ENCODE results near the gene PAK4.

PAK4 gene

DNA sequence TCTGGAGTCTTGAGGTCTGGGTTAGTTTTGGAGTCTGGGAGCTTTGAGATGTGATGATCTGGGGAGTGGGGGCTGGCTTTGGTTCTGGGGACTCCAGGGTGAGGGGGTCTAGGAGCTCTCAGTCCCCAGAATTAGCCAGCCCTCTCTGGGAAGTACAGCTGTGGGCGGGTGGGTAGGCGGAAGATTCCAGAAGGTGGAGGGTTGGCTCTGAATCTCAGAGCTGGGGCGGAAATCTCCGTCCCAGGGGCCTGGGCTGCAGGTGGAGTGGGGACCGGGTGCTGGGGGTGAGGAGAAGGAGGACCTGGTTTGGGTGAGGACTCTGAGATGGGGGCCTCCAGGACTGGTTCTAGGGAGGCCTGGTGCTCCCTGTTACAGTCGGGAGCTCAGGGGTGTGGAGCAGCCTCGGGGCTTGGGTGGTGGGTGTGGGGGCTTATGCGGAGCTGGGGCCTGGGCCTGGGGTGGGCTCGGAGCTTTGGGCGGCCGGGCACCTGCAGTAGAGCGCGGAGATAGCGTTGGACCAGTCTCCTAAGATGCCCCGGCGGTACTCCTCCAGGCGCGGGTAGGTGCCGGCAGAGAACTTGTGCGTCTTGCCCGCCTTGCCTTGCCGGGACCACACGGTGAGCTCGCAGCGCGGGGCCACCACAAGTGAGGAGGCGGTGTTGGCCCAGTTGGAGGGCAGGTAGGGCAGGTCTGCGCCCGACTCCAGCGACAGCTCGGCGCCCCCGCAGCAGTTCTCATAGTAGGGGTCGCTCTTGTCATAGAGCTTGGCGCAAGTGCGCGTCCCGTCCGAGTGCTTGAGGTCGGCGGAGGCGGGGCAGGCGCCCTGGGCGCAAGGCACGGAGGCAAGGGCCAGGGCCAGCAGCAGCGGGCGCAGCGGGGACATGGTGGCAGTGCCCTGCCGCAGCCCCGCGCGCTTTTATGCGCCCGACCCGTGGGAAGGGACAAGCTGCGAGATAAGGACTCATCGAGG lies 78.1 kb downstream of the PAK4 start, which contains the start of gene SYCN:
Gene SYCN, minus strand, starts transcription at position 892 of the 970 bp plus-strand sequence. Its CDS starts 9 bp downstream, at position 883.
- TF ChIP-seq, protein P1, sequence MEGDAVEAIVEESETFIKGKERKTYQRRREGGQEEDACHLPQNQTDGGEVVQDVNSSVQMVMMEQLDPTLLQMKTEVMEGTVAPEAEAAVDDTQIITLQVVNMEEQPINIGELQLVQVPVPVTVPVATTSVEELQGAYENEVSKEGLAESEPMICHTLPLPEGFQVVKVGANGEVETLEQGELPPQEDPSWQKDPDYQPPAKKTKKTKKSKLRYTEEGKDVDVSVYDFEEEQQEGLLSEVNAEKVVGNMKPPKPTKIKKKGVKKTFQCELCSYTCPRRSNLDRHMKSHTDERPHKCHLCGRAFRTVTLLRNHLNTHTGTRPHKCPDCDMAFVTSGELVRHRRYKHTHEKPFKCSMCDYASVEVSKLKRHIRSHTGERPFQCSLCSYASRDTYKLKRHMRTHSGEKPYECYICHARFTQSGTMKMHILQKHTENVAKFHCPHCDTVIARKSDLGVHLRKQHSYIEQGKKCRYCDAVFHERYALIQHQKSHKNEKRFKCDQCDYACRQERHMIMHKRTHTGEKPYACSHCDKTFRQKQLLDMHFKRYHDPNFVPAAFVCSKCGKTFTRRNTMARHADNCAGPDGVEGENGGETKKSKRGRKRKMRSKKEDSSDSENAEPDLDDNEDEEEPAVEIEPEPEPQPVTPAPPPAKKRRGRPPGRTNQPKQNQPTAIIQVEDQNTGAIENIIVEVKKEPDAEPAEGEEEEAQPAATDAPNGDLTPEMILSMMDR (IDR thresholded peaks at IDR 0.05; ENCODE audit: insufficient read depth, low read length, poor library complexity, severe bottlenecking): no peak

GRCh38 chr19:39205449-39205764 lies 79.8 kb downstream of the PAK4 start:
- DNase-seq (ENCODE audit: extremely low read depth, insufficient read length): no peak
- no peak overlapping the region for H3K4me3 ChIP-seq (replicated peaks; ENCODE audit: low read depth, low read length)
- no peaks in the 10 kb centered on the region for H3K36me3 ChIP-seq (ENCODE audit: control insufficient read depth, insufficient read depth, low read length)
- TF ChIP-seq, protein P1 (IDR thresholded peaks at IDR 0.05; ENCODE audit: insufficient read depth, low read length, poor library complexity, severe bottlenecking): no peak
- no peaks in the 10 kb centered on the region for H3K27me3 ChIP-seq (replicated peaks; ENCODE audit: control insufficient read depth, insufficient read depth, low read length)

More for the DNA sequence above, 78.1 kb downstream of the PAK4 start, which contains the start of gene SYCN:
- no peak for DNase-seq (ENCODE audit: extremely low read depth, insufficient read length)
- H3K36me3 ChIP-seq (ENCODE audit: control insufficient read depth, insufficient read depth, low read length): no peaks in the 10 kb centered on the region
- peaks cover 2% of the 10 kb centered on the region; the same call in 1 of the 2 replicates for H3K27me3 ChIP-seq (replicated peaks; ENCODE audit: control insufficient read depth, insufficient read depth, low read length)
- H3K4me3 ChIP-seq (replicated peaks; ENCODE audit: low read depth, low read length): no peak within 1 kb of the TSS

GRCh38 chr19:39206122-39206521 lies 80.5 kb downstream of the PAK4 start:
- H3K27me3 ChIP-seq (replicated peaks; ENCODE audit: control insufficient read depth, insufficient read depth, low read length): no peaks in the 10 kb centered on the region
- H3K4me3 ChIP-seq (replicated peaks; ENCODE audit: low read depth, low read length): no peak overlapping the region
- no peak for DNase-seq (ENCODE audit: extremely low read depth, insufficient read length)
- H3K36me3 ChIP-seq (ENCODE audit: control insufficient read depth, insufficient read depth, low read length): no peaks in the 10 kb centered on the region
- TF ChIP-seq, protein P1 (IDR thresholded peaks at IDR 0.05; ENCODE audit: insufficient read depth, low read length, poor library complexity, severe bottlenecking): no peak

DNA sequence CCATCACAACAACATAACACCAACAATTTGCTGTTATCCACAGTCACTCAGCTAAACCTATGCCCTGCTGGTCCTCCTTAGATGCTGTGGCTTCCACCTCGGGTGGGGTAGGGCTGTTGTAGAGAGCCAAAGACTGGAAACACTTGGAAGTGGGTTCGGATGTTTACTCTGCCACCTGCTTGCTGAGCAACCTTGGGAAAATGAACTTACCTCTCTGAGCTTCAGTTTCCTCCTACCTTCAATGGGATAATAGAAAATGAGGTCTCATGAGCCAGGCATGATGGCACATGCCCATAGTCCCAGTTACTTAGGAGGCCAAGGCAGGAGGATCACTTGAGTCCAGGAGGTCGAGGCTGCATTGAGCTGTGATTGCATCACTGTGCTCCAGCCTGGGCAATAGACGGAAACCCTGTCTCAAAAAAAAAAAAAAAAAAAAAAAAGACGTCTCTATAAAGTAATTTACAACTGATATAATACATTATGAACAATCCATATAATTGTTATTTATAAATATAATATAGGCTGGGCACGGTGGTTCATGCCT lies 81.8 kb downstream of the PAK4 start:
- Histone ChIP-seq H3K27me3 (replicated peaks; ENCODE audit: control insufficient read depth, insufficient read depth, low read length) (no peaks in the 10 kb centered on the region), H3K4me3 (replicated peaks; ENCODE audit: low read depth, low read length) (no peak overlapping the region), H3K36me3 (ENCODE audit: control insufficient read depth, insufficient read depth, low read length) (no peaks in the 10 kb centered on the region)
- no peak for DNase-seq (ENCODE audit: extremely low read depth, insufficient read length)
- TF ChIP-seq, protein P1 (IDR thresholded peaks at IDR 0.05; ENCODE audit: insufficient read depth, low read length, poor library complexity, severe bottlenecking): no peak

GRCh38 chr19:39208175-39208795 lies 82.7 kb downstream of the PAK4 start:
- Histone ChIP-seq H3K4me3 (replicated peaks; ENCODE audit: low read depth, low read length) (no peak overlapping the region), H3K27me3 (replicated peaks; ENCODE audit: control insufficient read depth, insufficient read depth, low read length) (no peaks in the 10 kb centered on the region), H3K36me3 (ENCODE audit: control insufficient read depth, insufficient read depth, low read length) (no peaks in the 10 kb centered on the region)
- DNase-seq (ENCODE audit: extremely low read depth, insufficient read length): no peak
- TF ChIP-seq, protein P1 (IDR thresholded peaks at IDR 0.05; ENCODE audit: insufficient read depth, low read length, poor library complexity, severe bottlenecking): no peak
